Measurements from ENCODE around the gene SLC12A8.

SLC12A8 gene

GRCh38 chr3:125053304-125053699 is 159.2 kb downstream of the SLC12A8 start:
- DNase-seq, result no peak

- peak; percentile 98 for DNase-seq
Measured at GRCh38 chr3:125052624-125053303, 159.8 kb downstream of the SLC12A8 start.

- peak; percentile 97 for DNase-seq
Measured at GRCh38 chr3:125051715-125052581, 160.6 kb downstream of the SLC12A8 start.

GRCh38 chr3:125051205-125051604 is 161.3 kb downstream of the SLC12A8 start:
- no peak for DNase-seq

- DNase-seq, result no peak
Measured at GRCh38 chr3:125050488-125051090, 162.0 kb downstream of the SLC12A8 start.

- no peak for DNase-seq
Measured at GRCh38 chr3:125048282-125048681, 164.3 kb downstream of the SLC12A8 start.

GRCh38 chr3:125045965-125046364 is 166.6 kb downstream of the SLC12A8 start:
- peak; percentile 90 for DNase-seq

GRCh38 chr3:125045194-125045593 is 167.4 kb downstream of the SLC12A8 start:
- no peak for DNase-seq

- no peak for DNase-seq
Measured at GRCh38 chr3:125043599-125044151, 168.9 kb downstream of the SLC12A8 start.

- DNase-seq, result no peak
Measured at GRCh38 chr3:125042725-125043406, 169.7 kb downstream of the SLC12A8 start.

- no peak for DNase-seq
Measured at GRCh38 chr3:125039131-125040100, 173.1 kb downstream of the SLC12A8 start.

GRCh38 chr3:125037498-125038150 is 174.9 kb downstream of the SLC12A8 start:
- DNase-seq, result no peak

- DNase-seq, result no peak
Measured at GRCh38 chr3:125035217-125035616, 177.3 kb downstream of the SLC12A8 start.

GRCh38 chr3:125033616-125034015 is 178.9 kb downstream of the SLC12A8 start:
- DNase-seq, result no peak

- no peak for DNase-seq
Measured at GRCh38 chr3:125033135-125033534, 179.4 kb downstream of the SLC12A8 start.

- no peak for DNase-seq
Measured at GRCh38 chr3:125032683-125033082, 179.9 kb downstream of the SLC12A8 start.

Measured in fibroblast of skin of back (primary cell).